Heart right ventricle (tissue), 16 donors: Measurements from ENCODE around the gene ARID3B. TPM values are rescaled to one million over a fixed set of nuclear protein-coding genes. Genes with fewer than 3 reads are reported as not detected.

ENCODE experiments used
- ATAC-seq, 8 donors: fragments of 200-7000 bp; cut with Tn5 transposase; one replicate each; pipeline ENCODE4 v1.9.1; 2020; ENCODE audit warnings: mild to moderate bottlenecking in 8 of 8, moderate library complexity in 8 of 8, moderate number of reproducible peaks in 1 of 8
- DNase-seq, 2 donors: peaks; one replicate each; pipeline ENCODE4 v3.0.0-alpha.2; 2020
- H3K27ac ChIP-seq, 10 donors: fragments of 200-600 bp; sonication (generic) in 2 of 10; one replicate each; pipeline versions ENCODE4 v1.5.0 to v1.8.0; 2020 to 2022; ENCODE audit warnings: mild to moderate bottlenecking in 3 of 10
- H3K27me3 ChIP-seq, 7 donors: fragments of 200-600 bp; one replicate each; pipeline ENCODE4 v1.8.0; 2021 to 2022; ENCODE audit warnings: mild to moderate bottlenecking in 2 of 7
- H3K36me3 ChIP-seq, 9 donors: fragments of 200-600 bp; sonication (generic) in 1 of 9; one replicate each; pipeline versions ENCODE4 v1.5.0 to v1.8.0; 2020 to 2022; ENCODE audit warnings: mild to moderate bottlenecking in 2 of 9
- H3K4me1 ChIP-seq, 9 donors: fragments of 200-600 bp; sonication (generic) in 1 of 9; one replicate each; pipeline versions ENCODE4 v1.5.0 to v1.8.0; 2020 to 2022; ENCODE audit warnings: mild to moderate bottlenecking in 4 of 9
- H3K4me3 ChIP-seq, 10 donors: fragments of 200-600 bp; sonication (generic) in 2 of 10; one replicate each; pipeline versions ENCODE4 v1.5.0 to v1.8.0; 2020 to 2022; ENCODE audit warnings: mild to moderate bottlenecking in 7 of 10, moderate library complexity in 2 of 10
- H3K9me3 ChIP-seq, 11 donors: fragments of 200-600 bp in 10 of 11; sonication (generic) in 2 of 11; one replicate each; pipeline versions ENCODE4 v1.5.0 to v1.8.0; 2013 to 2022; ENCODE audit warnings: mild to moderate bottlenecking in 2 of 11, control low read depth in 1 of 11, moderate library complexity in 1 of 11
- WGBS, 2 donors: extraction: QIAGEN DNeasy Blood & Tissue Kit; methylation state at CpG; one replicate each; pipeline ENCODE4 v1.1.7; 2013; ENCODE audit warnings: inconsistent platforms in 1 of 2; 5-methylcytosine and 5-hydroxymethylcytosine counted together
- intact Hi-C, 10 donors: fragments of 100-400 bp; cut with DNase I; formaldehyde crosslinking; loops; one replicate each; pipeline versions ENCODE4 v1.11.1 to v1.14.2; 2022
- polyA plus RNA-seq, 2 donors: library from polyadenylated mRNA; stranded (reverse); fragments of 200-250 nt; gene quantifications; one replicate each; pipeline ENCODE4 v1.2.3, GENCODE V29; 2013
- total RNA-seq, 10 donors: library from RNA; stranded (reverse); fragmentation: NEBNext Ultra II Directional in 3 of 10; extraction: Animal tissue kit (Norgen Biotek cat#: 25700) in 3 of 10; gene quantifications; one replicate each; pipeline versions ENCODE4 v1.2.1 to v1.2.4, GENCODE V29; 2021 to 2023
- TF ChIP-seq, protein P1 (sequence below), 9 donors: fragments of 200-600 bp; sonication (generic) in 2 of 9; IDR thresholded peaks; one replicate each; pipeline versions ENCODE4 v1.5.0 to v1.8.0; 2021 to 2022; ENCODE audit warnings: antibody characterized with exemption in 9 of 9, mild to moderate bottlenecking in 5 of 9, moderate library complexity in 1 of 9
- donor health status: Arrhythmogenic right ventricular cardiomyopathy.
- donor health status: ischemic (EF 13 %, LVEDD 7.1; RV severe dilation, severe dysfunction).
- donor health status: healthy with polysubstance abuse.
- donor health status: DM: no; HTN: yes; CAD: no.
- donor health status: DM: no; HTN: no; CAD: no.
- donor health status: ischemic (EF 25% LVEDD 6.9; RV normal size, moderate dysfunction).
- donor health status: ischemic (EF 25% LVEDD 5.7; RV mildly dilated, moderate dysfunction).
- donor health status: healthy.
- donor health status: DM: yes; HTN: yes; CAD: no.
- donor health status: Ischemic cardiomyopathy.
- donor health status: ischemic (EF 35%, LVEDD 5.7; RV mildly dilated, moderate dysfunction).
- donor health status: nonischemic (EF 11% LVEDD 7.7; RV severe dilation, severe dysfunction).
- donor health status: DM: yes; HTN: yes; CAD: no.
- donor health status: PGD.
- donor health status: ischemic (EF 29% LVEDD 5.4; RV normal size, mild dysfunction).
- donor health status: nonischemic (EF 23%, LVEDD 6.1; RV moderate dilation, normal function).

Gene ARID3B
- total and polyA plus RNA-seq, 12 donors: 1.2 to 3.7 (median 2.4) TPM

DNA sequence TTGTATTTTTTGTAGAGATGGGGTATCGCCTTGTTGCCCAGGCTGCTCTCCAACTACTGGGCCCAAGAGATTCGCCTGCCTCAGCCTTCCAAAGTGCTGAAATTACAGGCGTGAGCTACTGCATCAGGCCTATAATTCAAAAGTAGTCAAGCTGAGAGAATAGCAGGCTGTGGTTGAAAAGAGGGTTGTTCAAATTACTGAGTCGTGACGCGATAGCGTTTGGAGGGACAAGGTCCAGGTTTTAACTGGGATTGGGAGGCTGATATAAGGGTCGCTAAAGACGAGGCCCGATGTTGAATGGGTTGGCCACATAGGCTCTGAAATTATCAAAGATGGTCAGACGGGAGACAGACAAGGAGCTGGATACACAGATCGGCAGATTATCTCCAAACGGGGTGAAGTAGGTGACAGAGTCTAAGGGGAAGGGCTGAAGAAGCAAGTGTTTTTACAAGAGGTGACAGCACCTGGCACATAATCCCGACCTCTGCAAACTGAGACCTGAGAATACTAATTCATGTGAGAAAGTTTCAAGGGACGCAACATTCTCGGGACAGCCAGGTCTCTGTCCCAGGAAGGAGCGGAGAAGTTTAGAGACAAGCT is 759 bp upstream of the ARID3B start:
- Histone ChIP-seq H3K27ac (peak overlapping the region in 7 of 10 donors; percentile 30 to 90 (median 55)), H3K36me3 (peaks cover 0 to 9% (median 0%) of the 10 kb centered on the region in 9 donors), H3K9me3 (no peaks in the 10 kb centered on the region), H3K4me3 (peak overlapping the region; percentile 77 to 97 (median 92)), H3K4me1 (peaks cover 6 to 42% (median 23%) of the 10 kb centered on the region in 9 donors), H3K27me3 (no peaks in the 10 kb centered on the region)
- intact Hi-C loops: loop anchor here (2.0 to 5.0 kb wide), 7 partner anchors 57 to 79 kb away; partner anchors contain the start of genes CLK3 (in 6 of the 10) and UBL7 (in 4 of the 10)
- TF ChIP-seq, protein P1, sequence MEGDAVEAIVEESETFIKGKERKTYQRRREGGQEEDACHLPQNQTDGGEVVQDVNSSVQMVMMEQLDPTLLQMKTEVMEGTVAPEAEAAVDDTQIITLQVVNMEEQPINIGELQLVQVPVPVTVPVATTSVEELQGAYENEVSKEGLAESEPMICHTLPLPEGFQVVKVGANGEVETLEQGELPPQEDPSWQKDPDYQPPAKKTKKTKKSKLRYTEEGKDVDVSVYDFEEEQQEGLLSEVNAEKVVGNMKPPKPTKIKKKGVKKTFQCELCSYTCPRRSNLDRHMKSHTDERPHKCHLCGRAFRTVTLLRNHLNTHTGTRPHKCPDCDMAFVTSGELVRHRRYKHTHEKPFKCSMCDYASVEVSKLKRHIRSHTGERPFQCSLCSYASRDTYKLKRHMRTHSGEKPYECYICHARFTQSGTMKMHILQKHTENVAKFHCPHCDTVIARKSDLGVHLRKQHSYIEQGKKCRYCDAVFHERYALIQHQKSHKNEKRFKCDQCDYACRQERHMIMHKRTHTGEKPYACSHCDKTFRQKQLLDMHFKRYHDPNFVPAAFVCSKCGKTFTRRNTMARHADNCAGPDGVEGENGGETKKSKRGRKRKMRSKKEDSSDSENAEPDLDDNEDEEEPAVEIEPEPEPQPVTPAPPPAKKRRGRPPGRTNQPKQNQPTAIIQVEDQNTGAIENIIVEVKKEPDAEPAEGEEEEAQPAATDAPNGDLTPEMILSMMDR (IDR thresholded peaks at IDR 0.05): no peak
- ATAC-seq (no peak), DNase-seq (no peak)
- WGBS, 2 donors: 5 to 6% methylated on average over 17 of the region's 17 CpGs

DNA sequence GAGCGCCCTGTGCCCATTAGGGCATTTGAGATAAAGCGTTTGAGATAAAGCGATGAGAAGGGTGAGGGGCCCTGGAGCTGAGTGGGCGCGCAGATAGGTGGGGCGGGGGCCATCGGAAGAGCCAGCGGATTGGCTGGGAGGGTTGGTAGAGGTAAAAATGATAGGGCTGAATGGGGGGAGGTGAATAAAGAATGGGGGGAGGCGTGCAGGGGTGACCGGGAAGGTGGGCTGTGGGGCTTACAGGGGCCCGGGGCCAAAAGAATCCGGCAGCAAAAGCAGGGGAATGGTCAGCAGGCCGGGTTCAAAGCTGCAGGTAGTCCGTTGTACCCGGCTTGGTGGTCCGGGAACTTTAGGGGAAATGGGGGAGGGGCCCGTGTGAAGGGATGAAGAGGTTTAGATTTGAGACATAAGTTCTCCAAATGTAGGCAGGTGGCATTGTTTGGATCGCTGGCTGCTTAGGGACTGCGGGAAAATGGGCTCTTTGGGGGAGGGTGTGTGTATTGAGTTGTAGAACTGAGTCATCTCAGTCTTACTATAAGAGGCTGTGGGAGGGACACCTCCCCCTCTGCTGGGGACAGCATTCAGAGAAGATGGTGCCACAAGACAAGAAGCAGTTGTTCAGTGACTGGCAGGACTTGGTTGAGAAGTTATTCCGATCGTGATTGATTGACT is 610 bp downstream of the ARID3B start:
- Histone ChIP-seq H3K27me3 (no peaks in the 10 kb centered on the region), H3K36me3 (peaks cover 0 to 9% (median 0%) of the 10 kb centered on the region in 9 donors), H3K4me1 (peaks cover 11 to 56% (median 35%) of the 10 kb centered on the region in 9 donors), H3K9me3 (no peaks in the 10 kb centered on the region), H3K27ac (peak overlapping the region in 9 of 10 donors; percentile 60 to 93 (median 79)), H3K4me3 (peak overlapping the region; percentile 80 to 97 (median 92))
- TF ChIP-seq, protein P1 (IDR thresholded peaks at IDR 0.05): no peak
- intact Hi-C loops: loop anchor here (2.0 to 5.0 kb wide), 7 partner anchors 56 to 81 kb away; partner anchors contain the start of genes CLK3 (in 6 of the 10) and UBL7 (in 4 of the 10)
- ATAC-seq (no peak), DNase-seq (peak in 1 of 2 donors; percentile 14)
- WGBS, 2 donors: 4% methylated on average over 21 of the region's 21 CpGs

DNA sequence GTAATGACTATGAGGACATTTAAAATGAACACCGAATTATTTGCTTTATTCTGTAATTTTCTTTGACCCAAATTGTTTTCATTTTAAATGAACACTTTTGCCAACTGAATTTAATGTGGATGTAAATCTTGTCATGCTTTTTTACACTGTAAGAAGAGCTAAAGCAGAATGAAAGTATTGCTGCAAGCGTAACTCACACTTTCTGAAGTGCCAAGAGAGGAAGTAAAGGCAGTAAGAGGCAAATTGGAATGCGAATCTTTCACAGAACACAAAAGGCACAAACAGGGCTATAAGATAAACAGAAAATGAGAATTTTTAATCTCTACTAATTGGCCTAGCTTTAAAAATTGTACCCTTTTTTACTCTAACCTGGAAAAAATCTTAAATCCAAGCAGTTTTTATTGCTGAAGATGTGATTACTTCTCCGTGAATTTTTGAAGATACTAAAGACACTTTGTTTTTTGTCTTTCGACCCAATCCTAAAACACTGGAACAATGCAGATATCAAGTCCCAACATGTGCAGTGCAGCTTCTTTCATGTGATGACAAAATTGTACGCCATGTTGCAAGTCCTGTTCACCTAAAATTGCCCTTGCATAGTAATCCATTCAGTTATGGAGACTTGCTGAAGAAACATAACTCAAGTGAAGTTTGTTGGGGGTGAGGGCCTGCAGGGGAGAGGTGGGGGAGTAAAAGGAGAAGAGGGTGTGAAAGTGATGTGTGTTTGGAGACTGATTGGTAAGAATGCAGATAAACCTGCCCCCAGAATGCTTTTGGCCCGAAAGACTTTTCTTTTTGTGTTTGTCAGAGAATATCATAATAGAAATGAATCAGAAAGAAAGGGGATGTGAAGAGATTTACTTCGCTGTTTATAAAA is 1.4 kb downstream of the ARID3B start:
- 70 to 77% methylated on average over 8 of the region's 8 CpGs for WGBS, 2 donors
- intact Hi-C loops: loop anchor here (5.0 kb wide), 5 partner anchors 55 to 80 kb away; partner anchors contain the start of genes CLK3 (in 5 of the 10) and UBL7 (in 3 of the 10)
- peaks cover 0 to 13% (median 0%) of the 10 kb centered on the region in 9 donors for H3K36me3 ChIP-seq
- DNase-seq (no peak), ATAC-seq (no peak)
- TF ChIP-seq, protein P1 (IDR thresholded peaks at IDR 0.05): no peak
- H3K27ac ChIP-seq: peak overlapping the region in 1 of 10 donors; percentile 93
- H3K9me3 ChIP-seq: no peaks in the 10 kb centered on the region
- no peaks in the 10 kb centered on the region for H3K27me3 ChIP-seq
- peaks cover 13 to 64% (median 38%) of the 10 kb centered on the region in 9 donors for H3K4me1 ChIP-seq
- H3K4me3 ChIP-seq: peak overlapping the region in 6 of 10 donors; percentile 82 to 97 (median 94)

DNA sequence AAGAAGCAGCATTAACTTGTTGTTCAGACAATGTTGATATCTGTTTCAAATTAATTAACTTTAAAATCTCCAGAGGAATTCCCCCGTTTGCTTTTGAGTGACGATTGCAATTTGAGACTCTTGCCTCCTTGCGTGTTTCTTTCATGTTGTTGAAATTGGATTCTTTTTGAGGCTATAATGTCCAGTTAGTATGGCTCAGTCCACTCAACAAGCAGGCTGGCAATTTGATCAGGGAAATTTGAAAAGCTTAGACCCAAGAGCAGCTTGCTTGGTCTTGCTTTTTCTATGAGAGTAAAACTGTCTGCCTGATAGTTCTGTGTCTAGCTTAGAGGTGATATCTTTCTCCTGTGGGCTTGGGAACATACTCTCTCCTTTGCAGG is 2.0 kb downstream of the ARID3B start:
- WGBS, 2 donors: 78 to 80% methylated on average over 3 of the region's 3 CpGs

More for the DNA sequence above, 2.0 kb downstream of the ARID3B start:
- TF ChIP-seq, protein P1 (IDR thresholded peaks at IDR 0.05): no peak
- Histone ChIP-seq H3K27ac (no peak overlapping the region), H3K36me3 (peaks cover 0 to 15% (median 0%) of the 10 kb centered on the region in 9 donors), H3K4me3 (no peak overlapping the region), H3K9me3 (no peaks in the 10 kb centered on the region), H3K27me3 (no peaks in the 10 kb centered on the region), H3K4me1 (peaks cover 13 to 70% (median 39%) of the 10 kb centered on the region in 9 donors)
- no peak for DNase-seq
- intact Hi-C loops: loop anchor here (5.0 kb wide), 5 partner anchors 54 to 81 kb away; partner anchors contain the start of genes CLK3 (in 5 of the 10) and UBL7 (in 3 of the 10)
- ATAC-seq: no peak
